Heart right ventricle (tissue), 16 donors: Measurements from ENCODE around the gene ARMC12. TPM values are rescaled to one million over a fixed set of nuclear protein-coding genes. Genes with fewer than 3 reads are reported as not detected.

Source experiments
- ATAC-seq, 8 donors: fragments of 200-7000 bp; cut with Tn5 transposase; one replicate each; pipeline ENCODE4 v1.9.1; 2020; ENCODE audit warnings: mild to moderate bottlenecking in 8 of 8, moderate library complexity in 8 of 8, moderate number of reproducible peaks in 1 of 8
- DNase-seq, 2 donors: peaks; one replicate each; pipeline ENCODE4 v3.0.0-alpha.2; 2020
- H3K27ac ChIP-seq, 10 donors: fragments of 200-600 bp; sonication (generic) in 2 of 10; one replicate each; pipeline versions ENCODE4 v1.5.0 to v1.8.0; 2020 to 2022; ENCODE audit warnings: mild to moderate bottlenecking in 3 of 10
- H3K27me3 ChIP-seq, 7 donors: fragments of 200-600 bp; one replicate each; pipeline ENCODE4 v1.8.0; 2021 to 2022; ENCODE audit warnings: mild to moderate bottlenecking in 2 of 7
- H3K36me3 ChIP-seq, 9 donors: fragments of 200-600 bp; sonication (generic) in 1 of 9; one replicate each; pipeline versions ENCODE4 v1.5.0 to v1.8.0; 2020 to 2022; ENCODE audit warnings: mild to moderate bottlenecking in 2 of 9
- H3K4me1 ChIP-seq, 9 donors: fragments of 200-600 bp; sonication (generic) in 1 of 9; one replicate each; pipeline versions ENCODE4 v1.5.0 to v1.8.0; 2020 to 2022; ENCODE audit warnings: mild to moderate bottlenecking in 4 of 9
- H3K4me3 ChIP-seq, 10 donors: fragments of 200-600 bp; sonication (generic) in 2 of 10; one replicate each; pipeline versions ENCODE4 v1.5.0 to v1.8.0; 2020 to 2022; ENCODE audit warnings: mild to moderate bottlenecking in 7 of 10, moderate library complexity in 2 of 10
- H3K9me3 ChIP-seq, 11 donors: fragments of 200-600 bp in 10 of 11; sonication (generic) in 2 of 11; one replicate each; pipeline versions ENCODE4 v1.5.0 to v1.8.0; 2013 to 2022; ENCODE audit warnings: mild to moderate bottlenecking in 2 of 11, control low read depth in 1 of 11, moderate library complexity in 1 of 11
- CTCF ChIP-seq, 9 donors: fragments of 200-600 bp; sonication (generic) in 2 of 9; IDR thresholded peaks; one replicate each; pipeline versions ENCODE4 v1.5.0 to v1.8.0; 2021 to 2022; ENCODE audit warnings: antibody characterized with exemption in 9 of 9, mild to moderate bottlenecking in 5 of 9, moderate library complexity in 1 of 9
- WGBS, 2 donors: extraction: QIAGEN DNeasy Blood & Tissue Kit; methylation state at CpG; one replicate each; pipeline ENCODE4 v1.1.7; 2013; ENCODE audit warnings: inconsistent platforms in 1 of 2; 5-methylcytosine and 5-hydroxymethylcytosine counted together
- intact Hi-C, 10 donors: fragments of 100-400 bp; cut with DNase I; formaldehyde crosslinking; loops; one replicate each; pipeline versions ENCODE4 v1.11.1 to v1.14.2; 2022
- polyA plus RNA-seq, 2 donors: library from polyadenylated mRNA; stranded (reverse); fragments of 200-250 nt; gene quantifications; one replicate each; pipeline ENCODE4 v1.2.3, GENCODE V29; 2013
- total RNA-seq, 10 donors: library from RNA; stranded (reverse); fragmentation: NEBNext Ultra II Directional in 3 of 10; extraction: Animal tissue kit (Norgen Biotek cat#: 25700) in 3 of 10; gene quantifications; one replicate each; pipeline versions ENCODE4 v1.2.1 to v1.2.4, GENCODE V29; 2021 to 2023
- donor health status: Arrhythmogenic right ventricular cardiomyopathy.
- donor health status: ischemic (EF 13 %, LVEDD 7.1; RV severe dilation, severe dysfunction).
- donor health status: healthy with polysubstance abuse.
- donor health status: DM: no; HTN: yes; CAD: no.
- donor health status: DM: no; HTN: no; CAD: no.
- donor health status: ischemic (EF 25% LVEDD 6.9; RV normal size, moderate dysfunction).
- donor health status: ischemic (EF 25% LVEDD 5.7; RV mildly dilated, moderate dysfunction).
- donor health status: healthy.
- donor health status: DM: yes; HTN: yes; CAD: no.
- donor health status: Ischemic cardiomyopathy.
- donor health status: ischemic (EF 35%, LVEDD 5.7; RV mildly dilated, moderate dysfunction).
- donor health status: nonischemic (EF 11% LVEDD 7.7; RV severe dilation, severe dysfunction).
- donor health status: DM: yes; HTN: yes; CAD: no.
- donor health status: PGD.
- donor health status: ischemic (EF 29% LVEDD 5.4; RV normal size, mild dysfunction).
- donor health status: nonischemic (EF 23%, LVEDD 6.1; RV moderate dilation, normal function).

ARMC12 gene
- total and polyA plus RNA-seq, 12 donors, result 0.16 to 0.95 (median 0.24) TPM; not detected in 6

- Histone ChIP-seq H3K9me3 (peaks cover 0 to 3% (median 0%) of the 10 kb centered on the region in 11 donors), H3K27me3 (no peaks in the 10 kb centered on the region), H3K36me3 (no peaks in the 10 kb centered on the region), H3K4me3 (no peak overlapping the region), H3K4me1 (peaks cover 0 to 13% (median 0%) of the 10 kb centered on the region in 9 donors), H3K27ac (no peak overlapping the region)
- intact Hi-C loops, result no loop called here
- TF ChIP-seq CTCF (IDR thresholded peaks at IDR 0.05), result no peak
- no peak for ATAC-seq
- DNase-seq, result no peak
These were observed 28.2 kb upstream of the ARMC12 start for GRCh38 chr6:35708585-35708984.

GRCh38 chr6:35710241-35710847 lies 26.5 kb upstream of the ARMC12 start:
- H3K4me1 ChIP-seq, result peaks cover 0 to 13% (median 0%) of the 10 kb centered on the region in 9 donors
- H3K9me3 ChIP-seq, result no peaks in the 10 kb centered on the region
- no peaks in the 10 kb centered on the region for H3K27me3 ChIP-seq
- ATAC-seq (peak in 2 of 8 donors; percentile 22 to 35), DNase-seq (no peak)
- H3K27ac ChIP-seq, result no peak overlapping the region
- H3K4me3 ChIP-seq, result no peak overlapping the region
- no peaks in the 10 kb centered on the region for H3K36me3 ChIP-seq
- 82 to 87% methylated on average over 4 of the region's 4 CpGs for WGBS, 2 donors
- intact Hi-C loops, result no loop called here
- no peak for TF ChIP-seq CTCF (IDR thresholded peaks at IDR 0.05)

GRCh38 chr6:35711731-35712130 lies 25.1 kb upstream of the ARMC12 start:
- ATAC-seq (no peak), DNase-seq (no peak)
- Histone ChIP-seq H3K27me3 (no peaks in the 10 kb centered on the region), H3K4me1 (peaks cover 0 to 2% (median 0%) of the 10 kb centered on the region in 9 donors), H3K36me3 (no peaks in the 10 kb centered on the region), H3K4me3 (no peak overlapping the region), H3K27ac (no peak overlapping the region), H3K9me3 (no peaks in the 10 kb centered on the region)
- intact Hi-C loops, result no loop called here
- TF ChIP-seq CTCF (IDR thresholded peaks at IDR 0.05), result no peak
- WGBS, 2 donors, result 95 to 97% methylated on average over 7 of the region's 7 CpGs

- Histone ChIP-seq H3K4me3 (no peak overlapping the region), H3K27me3 (no peaks in the 10 kb centered on the region), H3K27ac (no peak overlapping the region), H3K9me3 (no peaks in the 10 kb centered on the region), H3K4me1 (peaks cover 0 to 12% (median 2%) of the 10 kb centered on the region in 9 donors), H3K36me3 (no peaks in the 10 kb centered on the region)
- no peak for DNase-seq
- ATAC-seq, result no peak
- 90 to 91% methylated on average over 7 of the region's 7 CpGs for WGBS, 2 donors
- intact Hi-C loops, result no loop called here
- no peak for TF ChIP-seq CTCF (IDR thresholded peaks at IDR 0.05)
These were observed 23.6 kb upstream of the ARMC12 start for GRCh38 chr6:35713006-35713767.
